Fibroblast of skin of scalp (primary cell): ENCODE data around the gene FAM151B.
"Not testable (repeated sequence)": the region's sequence is repeated elsewhere in the genome, so short reads cannot be mapped to it uniquely, and the experiment has no call there.

Source experiments
- DNase-seq: peaks from one replicate; pipeline ENCODE4 v3.0.0-alpha.2; 2013

FAM151B gene

DNA sequence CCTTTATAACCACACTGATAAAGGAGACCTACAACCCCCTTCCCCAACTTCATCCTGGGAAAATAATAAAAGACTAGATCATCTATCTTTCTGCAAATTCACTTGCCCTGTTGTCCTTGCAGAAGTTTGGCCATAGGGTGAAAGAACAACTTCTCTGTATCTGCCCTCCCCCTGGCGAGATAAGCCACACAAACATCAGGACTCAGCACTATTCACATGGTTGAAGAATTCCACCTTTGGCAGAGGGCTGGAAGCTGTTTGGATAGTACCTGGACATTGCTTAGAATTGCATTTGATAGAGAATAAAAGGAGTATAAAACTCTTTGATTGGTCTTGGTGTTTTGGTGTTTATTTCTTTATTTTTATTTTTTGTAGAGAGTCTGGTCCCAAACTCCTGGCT is 16.9 kb downstream of the FAM151B start:
- DNase-seq = no peak

DNA sequence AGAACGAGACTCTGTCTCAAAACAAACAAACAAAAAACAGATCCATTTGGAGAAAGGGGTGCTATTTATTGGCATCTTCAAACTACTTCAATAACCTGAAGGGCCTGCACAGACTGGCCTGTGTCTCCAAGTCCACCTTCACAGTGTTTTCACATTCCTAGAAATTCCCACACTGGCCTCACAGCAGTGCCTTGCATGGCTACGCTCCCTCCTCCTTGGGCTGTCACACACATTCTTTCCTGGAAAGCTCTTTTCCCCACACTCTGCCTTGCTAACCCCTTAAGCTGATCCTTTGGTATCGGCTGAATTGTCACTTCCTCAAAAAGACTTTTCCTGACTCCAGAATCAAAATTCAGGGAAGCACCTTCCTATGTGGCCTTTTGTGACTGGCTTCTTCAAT is 19.8 kb downstream of the FAM151B start:
- no peak for DNase-seq

DNA sequence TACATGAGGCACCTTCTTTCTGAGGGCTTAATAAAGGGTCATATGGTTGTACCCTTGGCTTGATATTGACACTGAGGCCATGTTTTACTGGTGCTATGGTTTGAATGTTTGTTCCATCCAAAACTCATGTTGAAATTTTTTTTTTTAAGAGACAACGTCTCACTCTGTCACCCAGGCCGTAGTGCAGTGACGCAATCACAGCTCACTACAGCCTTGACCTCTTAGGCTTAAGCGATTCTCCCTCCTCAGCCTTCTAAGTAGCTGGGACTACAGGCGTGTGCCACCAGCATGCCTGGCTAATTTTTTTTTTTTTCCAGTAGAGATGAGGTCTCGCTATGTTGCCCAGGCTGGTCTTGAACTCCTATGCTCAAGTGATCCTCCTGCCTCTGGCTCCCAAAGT is 20.9 kb downstream of the FAM151B start:
- no peak for DNase-seq

DNA sequence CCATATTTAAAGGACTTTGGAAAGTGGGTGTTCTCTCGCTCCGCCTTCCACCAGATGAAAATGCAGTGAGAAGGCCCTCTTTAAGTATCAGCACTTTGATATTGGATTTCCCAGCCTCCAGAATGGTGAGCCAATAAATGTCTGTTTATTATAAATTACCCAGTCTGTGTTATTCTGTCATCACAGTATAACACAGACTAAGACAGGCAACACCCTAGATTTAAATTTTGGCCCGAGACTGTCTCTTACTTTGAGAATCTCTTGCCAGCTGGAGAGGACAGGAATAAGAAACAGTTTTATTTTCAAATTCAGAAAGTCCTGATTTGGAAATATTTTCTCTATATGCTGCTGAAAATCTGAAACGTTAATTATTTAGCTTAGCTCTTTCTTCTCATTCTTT is 21.5 kb downstream of the FAM151B start:
- no peak for DNase-seq

DNA sequence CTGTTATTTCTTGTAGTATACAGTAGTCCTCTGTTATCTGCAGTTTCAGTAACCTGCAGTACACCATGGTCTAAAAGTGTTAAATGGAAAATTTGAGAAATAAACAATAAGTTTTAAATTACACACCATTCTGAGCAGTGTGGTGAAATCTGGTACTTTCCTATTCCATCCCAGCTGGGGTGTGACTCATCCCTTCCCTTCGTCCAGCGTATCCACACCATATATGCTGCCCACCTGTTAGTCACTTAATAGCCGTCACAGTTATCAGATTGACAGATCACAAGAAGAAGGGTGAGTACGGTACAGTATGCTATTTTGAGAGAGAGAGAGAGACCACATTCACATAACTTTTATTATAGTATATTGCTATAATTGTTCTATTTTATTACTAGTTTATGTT is 28.9 kb downstream of the FAM151B start:
- DNase-seq = no peak

DNA sequence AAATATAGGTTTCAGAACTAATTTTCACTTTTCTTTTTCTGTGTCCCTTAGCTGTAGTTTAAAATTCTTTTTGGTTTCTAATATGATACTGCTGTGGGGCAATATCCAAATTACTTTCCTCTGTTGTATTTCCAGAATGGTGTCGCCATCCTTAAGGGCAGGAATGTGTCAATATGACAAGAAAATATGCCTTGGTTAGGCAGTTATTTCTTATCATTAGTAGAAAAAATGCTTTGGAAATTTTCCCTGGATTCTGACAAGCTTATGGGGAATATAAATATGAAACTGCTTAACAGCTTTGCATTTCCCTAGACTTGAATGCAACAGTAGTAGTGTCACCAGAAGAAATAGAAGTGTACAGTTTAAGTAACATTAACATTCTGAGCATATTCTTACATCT is 52.8 kb downstream of the FAM151B start:
- DNase-seq = no peak

DNA sequence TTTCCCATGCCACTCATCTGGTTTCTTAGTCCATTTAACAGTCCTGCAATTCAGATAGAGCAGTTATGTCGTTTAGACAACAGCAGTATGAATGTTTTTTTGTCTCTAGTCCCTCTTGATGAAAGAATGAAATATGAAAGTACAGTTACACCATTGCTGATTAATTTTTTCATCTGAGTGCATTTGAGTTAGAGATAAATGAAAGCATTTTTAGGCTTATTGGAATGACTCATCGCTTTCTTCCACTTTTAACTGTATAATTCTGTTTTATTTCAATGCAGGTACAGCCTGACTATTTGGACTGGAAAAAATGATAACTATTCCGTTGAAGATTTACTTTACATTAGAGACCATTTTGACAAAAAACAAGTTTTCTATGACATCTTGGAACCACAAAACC is 53.5 kb downstream of the FAM151B start:
- DNase-seq = no peak

DNA sequence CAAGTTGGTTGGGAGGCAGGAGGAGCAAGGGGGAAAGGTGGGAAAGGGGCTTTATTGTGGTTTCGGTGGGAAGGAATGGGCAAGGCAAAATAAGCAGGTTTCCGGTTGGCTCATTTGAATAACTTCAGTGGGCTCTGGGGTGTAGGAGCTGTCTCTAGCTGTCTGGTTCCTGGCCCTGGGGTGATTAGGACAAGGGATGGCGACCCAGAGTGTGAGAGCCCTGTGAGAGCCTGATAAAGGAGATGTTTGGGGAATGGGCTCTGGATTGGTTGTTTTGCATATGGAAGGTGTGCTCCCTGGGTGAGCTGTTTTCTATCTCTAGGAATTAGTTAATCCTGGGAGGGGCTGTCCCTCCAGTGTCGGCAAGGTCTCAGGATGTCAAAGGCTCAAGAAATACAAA is 66.7 kb downstream of the FAM151B start:
- DNase-seq = no peak

DNA sequence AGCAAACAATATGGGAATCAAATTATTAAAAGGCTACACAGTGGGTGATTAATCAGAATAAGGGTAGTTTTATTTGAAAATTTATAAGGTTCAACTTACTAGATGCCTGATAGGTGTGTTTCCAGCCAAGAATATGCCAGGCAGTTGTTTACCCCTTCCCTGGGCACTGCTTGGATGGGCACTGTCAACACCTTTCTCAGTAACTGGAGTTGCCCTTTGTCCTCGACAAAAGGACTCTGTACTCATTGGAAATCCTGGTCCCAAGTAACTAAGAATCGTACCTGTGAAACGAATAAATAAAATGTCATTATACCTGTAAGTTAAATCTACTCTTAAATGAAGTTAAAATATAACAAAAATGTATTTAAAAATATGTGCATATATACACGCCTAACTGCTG is 67.2 kb downstream of the FAM151B start:
- DNase-seq = no peak

DNA sequence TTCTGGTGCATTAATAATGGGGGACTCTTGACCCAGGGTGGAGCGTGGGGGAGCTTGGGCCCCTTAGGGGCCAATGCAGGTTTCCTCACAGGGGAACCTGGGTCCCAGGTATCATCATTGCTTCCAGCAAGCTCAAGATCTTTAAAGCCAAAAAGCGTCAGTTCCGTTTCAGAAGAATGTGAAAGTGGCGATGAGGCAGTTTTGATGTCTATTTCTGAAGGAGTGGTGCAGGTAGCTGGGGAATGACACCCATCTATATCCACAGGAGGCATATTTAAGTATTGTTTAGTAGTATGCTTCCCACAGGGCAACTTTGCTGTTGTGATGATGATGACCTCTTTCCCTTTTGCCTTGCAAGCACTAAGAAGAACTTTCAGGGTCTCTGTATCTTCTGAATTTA is 71.3 kb downstream of the FAM151B start:
- no peak for DNase-seq

DNA sequence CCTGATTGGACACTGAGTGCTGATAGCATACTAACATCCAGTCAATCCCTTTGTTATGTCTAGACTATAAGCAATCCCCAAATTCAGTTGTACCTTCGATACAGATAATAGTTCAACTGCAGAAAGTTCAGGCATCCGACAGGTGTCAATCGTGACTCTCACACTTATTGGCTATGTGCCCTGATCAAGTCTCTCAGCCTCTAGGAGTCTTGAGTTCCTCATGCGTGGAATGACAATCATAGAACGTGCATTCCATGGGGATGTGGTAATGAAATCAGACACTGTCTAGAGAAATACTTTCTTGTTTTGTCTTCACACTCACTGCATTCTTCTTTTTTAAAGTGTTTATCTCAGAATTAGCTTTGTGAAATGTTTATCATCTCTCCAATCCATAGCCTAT is 77.4 kb downstream of the FAM151B start:
- DNase-seq = peak; percentile 14

DNA sequence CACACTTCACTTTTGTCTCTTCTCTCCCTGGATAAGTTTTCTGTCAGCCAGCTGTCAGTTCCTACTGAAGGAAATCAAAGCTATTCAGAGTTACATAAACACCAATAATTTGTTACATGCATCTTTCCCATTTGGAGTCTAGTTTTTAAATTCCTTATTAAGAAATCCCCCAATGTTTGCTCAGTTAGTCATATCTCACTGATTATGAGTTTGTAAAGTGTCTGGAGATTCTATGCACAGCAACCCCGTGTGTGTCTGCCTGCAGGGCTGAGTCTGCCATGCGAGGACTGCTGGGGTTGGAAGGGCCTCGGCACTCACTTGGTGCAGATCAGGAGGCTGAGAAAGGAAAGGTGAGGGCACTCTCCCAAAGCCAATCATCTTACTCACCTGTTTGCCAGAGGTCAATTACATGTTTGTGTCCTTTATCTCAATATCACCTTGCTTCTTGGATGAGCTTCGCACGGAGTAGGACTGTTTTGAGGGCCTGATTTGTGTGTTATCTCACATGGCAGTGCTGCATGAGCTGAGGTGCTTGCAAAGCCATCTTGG is 78.9 kb downstream of the FAM151B start:
- no peak for DNase-seq

DNA sequence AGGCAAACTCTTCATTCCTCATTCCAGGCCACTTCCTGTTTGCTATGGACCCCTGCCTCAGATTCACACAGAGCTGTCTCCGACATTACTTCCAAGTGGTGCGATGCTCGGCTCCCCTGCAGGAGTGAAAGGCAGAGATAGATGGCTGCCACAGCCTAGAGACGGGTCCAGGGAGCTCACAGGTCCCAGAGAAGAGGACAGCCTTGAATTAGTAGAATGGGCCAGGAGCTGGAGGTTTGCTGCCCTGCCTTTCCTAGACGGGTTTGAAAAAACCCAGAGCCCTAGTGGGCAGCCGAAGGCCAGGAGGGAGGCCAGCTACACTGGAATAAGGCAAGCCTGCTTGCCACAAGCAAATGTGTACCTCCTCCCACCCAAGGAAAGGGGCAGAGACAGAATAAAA is 80.4 kb downstream of the FAM151B start:
- no peak for DNase-seq

DNA sequence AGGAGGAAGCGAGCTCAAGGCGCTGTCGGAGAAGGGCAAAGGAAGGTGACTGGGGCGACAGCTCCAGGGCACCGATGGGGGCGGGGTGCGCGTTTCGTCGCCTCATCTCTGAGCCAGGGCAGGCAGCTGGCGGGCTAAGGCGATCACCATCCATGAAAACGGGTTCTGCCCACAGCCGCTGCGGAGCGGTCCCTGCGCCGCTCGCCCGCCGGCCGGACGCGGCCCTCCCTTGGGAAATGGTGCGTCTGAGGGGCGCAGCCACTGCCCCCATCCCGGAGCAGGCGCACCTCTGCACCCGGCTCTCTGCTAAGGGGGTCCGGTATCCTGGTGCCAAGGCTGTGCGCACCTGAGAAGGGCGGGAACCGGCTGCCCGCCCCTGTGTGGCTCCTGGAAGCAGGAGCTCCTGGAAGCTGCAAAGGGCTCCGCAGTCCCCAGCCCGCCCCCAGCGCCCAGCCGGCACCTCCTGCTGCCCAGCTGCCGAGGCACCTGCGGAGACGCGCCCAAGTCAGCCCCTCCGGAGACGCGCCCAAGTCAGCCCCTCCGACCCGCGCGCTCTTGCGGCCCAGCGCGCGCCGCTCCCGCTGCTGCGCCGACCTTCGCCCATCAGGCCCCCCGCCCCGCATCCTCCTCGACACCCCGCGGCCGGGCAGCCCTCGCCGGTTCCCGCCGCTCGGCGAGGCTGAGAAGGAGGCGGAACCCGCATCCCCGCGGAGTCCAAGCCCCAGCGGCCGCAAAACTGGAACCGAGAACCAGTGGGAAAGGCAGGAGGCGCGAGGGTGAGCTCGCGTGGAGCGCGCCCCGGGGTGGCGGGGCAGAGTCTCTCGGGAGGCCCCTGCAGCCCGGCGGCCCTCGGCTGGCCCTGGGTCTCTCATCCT is 81.4 kb downstream of the FAM151B start:
- no peak for DNase-seq

DNA sequence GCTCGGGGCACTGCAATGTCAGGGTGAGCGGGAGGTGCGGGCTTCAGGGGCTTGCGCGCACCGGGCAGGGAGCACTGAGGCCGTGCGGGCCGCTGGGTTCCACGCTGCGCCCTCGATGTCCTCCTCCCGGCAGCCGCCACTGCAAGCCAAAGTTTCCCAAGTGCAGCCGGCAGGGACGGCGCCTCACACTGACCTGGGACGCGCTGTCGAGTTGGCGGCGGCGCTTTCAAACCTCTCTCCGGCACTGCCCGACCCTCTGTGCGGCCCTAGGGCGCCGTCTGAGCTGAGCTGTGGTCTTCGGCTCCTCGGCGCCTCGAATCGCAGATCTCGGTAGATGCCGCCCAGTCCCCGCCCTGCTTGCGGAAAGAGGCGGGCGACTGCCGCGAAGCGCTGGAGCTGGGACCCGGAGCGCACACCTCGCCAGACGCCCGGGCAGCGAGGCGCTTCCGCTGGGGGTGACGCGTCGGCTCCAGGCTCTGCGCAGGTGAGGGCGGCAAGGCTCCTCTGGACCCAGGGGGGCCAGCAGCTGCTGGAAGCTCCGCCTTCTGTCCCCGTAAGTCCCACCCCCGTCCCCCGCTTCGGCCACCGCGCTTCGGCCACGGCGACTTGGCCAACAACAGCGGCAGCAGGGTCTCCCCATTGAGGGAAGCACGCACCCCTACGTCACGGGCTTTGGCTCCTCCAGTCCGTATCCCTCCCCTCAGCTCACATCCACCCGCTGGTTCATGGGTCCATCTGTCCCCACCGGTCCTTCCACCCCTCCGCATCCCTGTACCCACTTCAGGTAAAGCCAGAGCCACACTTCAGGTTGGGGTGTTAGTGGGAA is 82.3 kb downstream of the FAM151B start, which contains the start of gene ANKRD34B:
Gene ANKRD34B (minus strand): TSS at position 320 of the 826 bp plus-strand sequence. CDS start 10,261 bp downstream, outside the sequence.
- DNase-seq = peak; percentile 5

DNA sequence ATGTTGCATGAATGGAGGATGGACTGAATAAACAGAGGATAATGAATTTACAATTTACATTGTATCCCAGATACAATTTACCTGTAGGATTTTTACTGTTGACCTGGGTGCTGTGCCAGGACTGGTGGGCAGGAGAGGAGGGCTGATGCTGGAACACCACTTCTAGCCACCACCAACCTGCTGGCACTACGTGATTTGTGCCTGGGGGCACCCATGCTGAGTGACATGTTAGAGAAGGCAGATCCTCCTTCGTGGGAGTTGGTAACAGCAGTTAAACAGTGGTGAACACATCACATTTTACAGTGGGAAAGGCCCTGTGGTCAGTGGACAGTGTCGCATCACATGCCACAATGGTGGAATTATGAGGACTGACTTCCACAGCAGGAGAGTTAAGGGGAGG is 85.2 kb downstream of the FAM151B start:
- DNase-seq = no peak

DNA sequence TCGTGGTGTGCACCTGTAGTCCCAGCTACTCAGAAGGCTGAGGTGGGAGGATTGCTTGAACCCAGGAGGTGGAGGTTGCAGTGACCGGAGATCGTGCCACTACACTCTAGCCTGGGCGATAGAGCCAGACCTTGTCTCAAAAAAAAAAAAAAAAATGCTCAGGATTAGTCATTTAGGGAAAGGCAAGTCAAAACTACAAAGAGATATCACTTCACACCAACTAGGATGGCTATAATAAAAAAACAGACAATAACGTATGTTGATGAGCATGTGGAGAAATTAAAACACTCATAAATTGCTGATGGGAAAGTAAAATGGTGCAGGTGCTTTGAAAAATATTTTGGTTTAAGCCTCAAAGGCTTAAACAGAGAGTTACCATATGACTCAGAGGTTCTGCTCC is 88.5 kb downstream of the FAM151B start:
- DNase-seq = no peak

DNA sequence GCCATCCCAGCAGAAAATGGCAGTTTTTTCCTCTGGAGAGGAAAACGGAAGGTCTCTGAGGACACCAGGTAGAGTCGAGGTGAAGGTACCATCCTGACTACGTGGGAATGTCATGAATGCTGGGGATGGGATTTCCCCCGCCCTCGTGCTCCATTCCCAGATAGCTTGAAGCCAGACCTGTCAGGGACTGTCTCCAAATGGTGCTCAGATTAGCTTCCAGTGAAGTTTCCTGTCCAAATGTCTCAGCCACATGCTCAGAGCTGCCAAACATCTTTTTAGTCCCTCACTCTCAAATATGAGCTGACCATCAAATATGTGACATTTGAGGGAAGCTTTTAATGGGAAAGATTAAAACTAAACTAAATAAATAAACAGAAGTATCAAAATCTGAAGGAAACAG is 89.8 kb downstream of the FAM151B start:
- no peak for DNase-seq

DNA sequence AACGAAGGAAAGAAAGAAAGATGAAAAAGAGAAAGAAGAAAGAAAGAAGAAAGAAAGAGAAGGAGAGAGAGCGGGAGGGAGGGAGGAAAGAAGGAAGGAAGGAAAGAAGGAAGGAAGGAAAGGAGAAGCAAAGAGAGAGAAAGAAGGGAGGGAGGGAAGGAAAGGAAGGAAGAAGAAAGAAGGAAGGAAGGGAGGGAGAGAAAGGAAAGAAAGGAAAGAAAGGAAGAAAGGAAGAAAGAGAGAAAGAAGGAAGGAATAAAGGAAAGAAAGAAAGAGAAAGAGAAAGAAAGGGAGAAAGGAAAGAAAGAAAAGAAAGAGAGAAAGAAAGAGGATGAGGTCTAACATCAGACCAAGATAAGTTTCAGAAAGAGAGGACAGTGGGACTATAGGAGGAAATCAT is 91.2 kb downstream of the FAM151B start:
- no peak for DNase-seq

DNA sequence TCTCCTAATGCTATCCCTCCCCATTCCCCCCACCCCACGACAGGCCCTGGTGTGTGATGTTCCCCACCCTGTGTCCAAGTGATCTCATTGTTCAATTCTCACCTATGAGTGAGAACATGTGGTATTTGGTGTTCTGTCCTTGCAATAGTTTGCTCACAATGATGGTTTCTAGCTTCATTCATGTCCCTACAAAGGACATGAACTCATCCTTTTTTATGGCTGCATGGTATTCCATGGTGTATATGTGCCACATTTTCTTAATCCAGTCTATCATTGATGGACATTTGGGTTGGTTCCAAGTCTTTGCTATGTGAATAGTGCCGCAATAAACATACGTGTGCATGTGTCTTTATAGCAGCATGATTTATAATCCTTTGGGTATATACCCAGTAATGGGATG is 92.4 kb downstream of the FAM151B start:
- DNase-seq = not testable (repeated sequence)

DNA sequence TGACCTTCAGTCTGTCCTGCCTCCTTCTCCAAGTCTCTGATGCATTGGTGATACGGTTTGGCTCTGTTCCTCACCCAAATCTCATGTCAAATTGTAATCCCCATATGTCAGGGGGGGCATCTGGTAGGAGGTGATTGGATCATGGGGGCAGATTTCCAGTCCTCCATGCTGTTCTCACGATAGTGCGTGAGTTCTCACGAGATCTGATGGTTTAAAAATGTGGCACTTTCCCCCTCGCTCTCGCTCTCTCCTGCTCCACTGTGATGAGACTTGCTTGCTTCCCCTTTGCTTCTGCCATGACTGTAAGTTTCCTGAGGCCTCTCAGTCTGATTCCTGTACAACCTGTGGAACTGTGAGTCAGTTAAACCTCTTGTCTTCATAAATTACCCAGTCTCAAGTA is 96.9 kb downstream of the FAM151B start:
- DNase-seq = no peak

DNA sequence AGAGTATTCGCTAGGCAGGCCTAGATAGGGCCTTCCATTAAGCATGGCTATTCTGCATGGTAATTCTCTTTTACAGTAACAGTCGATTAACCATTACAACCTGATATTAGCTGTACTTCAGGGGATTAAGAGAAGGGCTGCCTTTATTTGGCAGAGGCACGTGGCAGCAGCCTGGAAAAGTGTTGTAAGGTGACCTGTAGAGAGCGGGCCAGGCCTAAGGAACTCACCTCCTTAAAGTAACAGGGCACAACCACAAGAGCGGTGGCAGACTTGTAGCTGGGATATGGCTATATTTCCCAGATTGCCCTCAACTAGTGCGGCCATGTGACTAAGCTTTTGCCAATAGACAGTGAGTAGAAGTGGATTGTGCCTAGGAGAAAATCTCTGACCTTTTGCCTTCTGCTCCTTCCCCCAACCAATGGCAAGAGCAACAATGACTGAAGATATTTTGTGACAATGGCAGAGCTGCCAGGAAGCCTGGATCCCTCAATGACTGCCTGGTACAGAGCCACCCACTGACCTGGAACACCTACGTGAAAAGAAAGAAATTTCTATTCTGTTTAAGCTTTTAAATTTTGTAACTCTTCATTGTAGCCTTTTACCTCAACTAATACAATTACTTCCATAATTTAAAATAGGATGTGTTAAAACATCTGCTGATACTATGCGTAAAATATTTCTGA is 101.1 kb downstream of the FAM151B start:
- DNase-seq = no peak

DNA sequence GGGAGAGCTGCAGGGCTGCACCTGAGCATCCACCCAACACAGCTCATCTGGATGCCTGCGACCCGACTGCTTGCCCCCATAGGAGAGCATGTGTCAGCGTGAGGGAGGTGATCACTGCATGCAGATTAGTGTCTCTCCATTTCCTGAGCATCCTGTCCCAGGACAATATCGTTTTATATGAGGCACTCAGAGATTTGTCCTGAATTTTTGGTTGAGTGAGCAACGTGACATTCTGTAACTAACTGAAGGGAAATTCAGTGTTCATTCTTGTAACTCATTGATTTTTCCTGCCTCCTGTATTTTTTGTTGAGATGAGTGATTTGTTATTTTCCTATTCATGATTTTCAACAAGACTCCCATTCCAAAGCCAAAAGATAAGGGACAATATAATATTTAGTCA is 102.9 kb downstream of the FAM151B start:
- no peak for DNase-seq
